Stomach (tissue), 9 donors: Measurements from ENCODE around the gene DNAI1. TPM values are rescaled to one million over a fixed set of nuclear protein-coding genes. Genes with fewer than 3 reads are reported as not detected.

Experiments
- DNase-seq, 2 donors: peaks; one replicate each; pipeline versions ENCODE4 v3.0.0 to v3.0.0-alpha.2; 2013 to 2019
- H3K27ac ChIP-seq, 5 donors: fragments of 200-600 bp in 4 of 5; sonication (generic) in 4 of 5; one replicate each; pipeline ENCODE4 v1.5.1; 2013 to 2019; ENCODE audit warnings: mild to moderate bottlenecking in 1 of 5, moderate library complexity in 1 of 5
- H3K27me3 ChIP-seq, 3 donors: fragments of 200-600 bp; sonication (generic); one replicate each; pipeline ENCODE4 v1.5.1; 2017 to 2019; ENCODE audit warnings: mixed run types in 1 of 3
- H3K36me3 ChIP-seq, 4 donors: fragments of 200-600 bp; sonication (generic); 1 replicate in 3 of 4; 2 replicates in 1 of 4; pipeline ENCODE4 v1.5.1; 2016 to 2019
- H3K4me1 ChIP-seq, 4 donors: fragments of 200-600 bp; sonication (generic); one replicate each; pipeline ENCODE4 v1.5.1; 2016 to 2019
- H3K4me3 ChIP-seq, 4 donors: fragments of 200-600 bp; sonication (generic) in 3 of 4; one replicate each; pipeline ENCODE4 v1.5.1; 2016 to 2019; ENCODE audit warnings: mild to moderate bottlenecking in 1 of 4
- H3K9me3 ChIP-seq, 4 donors: fragments of 200-600 bp; sonication (generic); one replicate each; pipeline ENCODE4 v1.5.1; 2016 to 2019
- EP300 ChIP-seq: sonication (generic); formaldehyde crosslinking; IDR thresholded peaks from one replicate; pipeline ENCODE4 v1.6.1; 2017; ENCODE audit warnings: antibody characterized with exemption
- POLR2A ChIP-seq, 4 donors: fragments of 450-650 bp; IDR thresholded peaks; one replicate each; pipeline ENCODE4 v1.6.1; 2016; ENCODE audit warnings: antibody characterized with exemption in 4 of 4, control low read depth in 2 of 4, mild to moderate bottlenecking in 1 of 4, moderate library complexity in 1 of 4
- POLR2AphosphoS5 ChIP-seq, 3 donors: sonication (generic); formaldehyde crosslinking; IDR thresholded peaks; one replicate each; pipeline ENCODE4 v1.6.1; 2016; ENCODE audit warnings: antibody characterized with exemption in 3 of 3
- WGBS, 5 donors: extraction: QIAGEN DNeasy Blood & Tissue Kit in 3 of 5; methylation state at CpG; one replicate each; pipeline versions ENCODE4 v1.1.5 to v1.1.7; 2013 to 2018; 5-methylcytosine and 5-hydroxymethylcytosine counted together
- intact Hi-C: fragments of 100-400 bp; cut with DNase I; formaldehyde crosslinking; loops from one replicate; pipeline ENCODE4 v1.15.1; 2023; ENCODE audit warnings: low total_unique reads
- polyA plus RNA-seq, 3 donors: library from polyadenylated mRNA; stranded (reverse); fragments of 200-250 nt; gene quantifications; one replicate each; pipeline ENCODE4 v1.2.3, GENCODE V29; 2013
- total RNA-seq, 5 donors: library from RNA; depleted of rRNA; stranded (reverse); fragments of >200 nt; gene quantifications; one replicate each; pipeline versions ENCODE4 v1.1.0 to v1.2.3, GENCODE V29; 2014 to 2016
- TF ChIP-seq, protein P1 (sequence below), 7 experiments: fragments of 450-650 bp in 4 of 7; fragments of 200-600 bp in 3 of 7; sonication (generic) in 3 of 7; IDR thresholded peaks; one replicate each; pipeline ENCODE4 v1.5.1; 2016 to 2019; ENCODE audit warnings: antibody characterized with exemption in 7 of 7, control low read depth in 2 of 7, mild to moderate bottlenecking in 1 of 7
- donor health status: healthy with polysubstance abuse.
- donor health status: Bipolar disorder and iron deficiency.
- donor health status: healthy.

Gene DNAI1
- total and polyA plus RNA-seq, 8 donors: 0.31 to 1.0 TPM; not detected in 6

DNA sequence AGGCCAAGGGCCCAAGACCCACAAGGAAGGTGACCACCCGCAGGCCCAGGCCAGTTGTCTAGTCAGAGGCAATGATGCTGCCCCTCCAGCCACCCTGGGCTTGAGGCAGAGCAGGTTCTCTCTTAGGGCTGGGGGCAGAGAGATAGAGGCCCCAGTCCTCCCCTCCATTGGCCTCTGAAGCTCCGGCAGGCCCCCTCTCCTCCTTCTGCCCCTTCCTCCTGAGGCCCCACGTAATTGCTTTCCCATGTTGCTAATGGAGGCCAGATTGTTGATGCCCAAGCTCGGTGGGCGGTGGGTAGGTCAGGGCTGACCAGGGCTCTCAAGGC, 90.8 kb downstream of the DNAI1 start:
- intact Hi-C loops: no loop called here
- Histone ChIP-seq H3K4me1 (peaks cover 0 to 8% (median 4%) of the 10 kb centered on the region in 4 donors), H3K27ac (no peak overlapping the region), H3K4me3 (no peak overlapping the region), H3K36me3 (no peaks in the 10 kb centered on the region), H3K9me3 (no peaks in the 10 kb centered on the region), H3K27me3 (peaks cover 0 to 27% (median 10%) of the 10 kb centered on the region in 3 donors)
- peak in 1 of 2 donors; percentile 5 for DNase-seq
- 85 to 94% (median 87%) methylated on average over 5 of the region's 5 CpGs for WGBS, 5 donors
- TF ChIP-seq EP300 (no peak), POLR2AphosphoS5 (IDR thresholded peaks at IDR 0.05) (no peak), POLR2A (IDR thresholded peaks at IDR 0.05) (no peak)
- TF ChIP-seq, protein P1, sequence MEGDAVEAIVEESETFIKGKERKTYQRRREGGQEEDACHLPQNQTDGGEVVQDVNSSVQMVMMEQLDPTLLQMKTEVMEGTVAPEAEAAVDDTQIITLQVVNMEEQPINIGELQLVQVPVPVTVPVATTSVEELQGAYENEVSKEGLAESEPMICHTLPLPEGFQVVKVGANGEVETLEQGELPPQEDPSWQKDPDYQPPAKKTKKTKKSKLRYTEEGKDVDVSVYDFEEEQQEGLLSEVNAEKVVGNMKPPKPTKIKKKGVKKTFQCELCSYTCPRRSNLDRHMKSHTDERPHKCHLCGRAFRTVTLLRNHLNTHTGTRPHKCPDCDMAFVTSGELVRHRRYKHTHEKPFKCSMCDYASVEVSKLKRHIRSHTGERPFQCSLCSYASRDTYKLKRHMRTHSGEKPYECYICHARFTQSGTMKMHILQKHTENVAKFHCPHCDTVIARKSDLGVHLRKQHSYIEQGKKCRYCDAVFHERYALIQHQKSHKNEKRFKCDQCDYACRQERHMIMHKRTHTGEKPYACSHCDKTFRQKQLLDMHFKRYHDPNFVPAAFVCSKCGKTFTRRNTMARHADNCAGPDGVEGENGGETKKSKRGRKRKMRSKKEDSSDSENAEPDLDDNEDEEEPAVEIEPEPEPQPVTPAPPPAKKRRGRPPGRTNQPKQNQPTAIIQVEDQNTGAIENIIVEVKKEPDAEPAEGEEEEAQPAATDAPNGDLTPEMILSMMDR (IDR thresholded peaks at IDR 0.05): no peak

DNA sequence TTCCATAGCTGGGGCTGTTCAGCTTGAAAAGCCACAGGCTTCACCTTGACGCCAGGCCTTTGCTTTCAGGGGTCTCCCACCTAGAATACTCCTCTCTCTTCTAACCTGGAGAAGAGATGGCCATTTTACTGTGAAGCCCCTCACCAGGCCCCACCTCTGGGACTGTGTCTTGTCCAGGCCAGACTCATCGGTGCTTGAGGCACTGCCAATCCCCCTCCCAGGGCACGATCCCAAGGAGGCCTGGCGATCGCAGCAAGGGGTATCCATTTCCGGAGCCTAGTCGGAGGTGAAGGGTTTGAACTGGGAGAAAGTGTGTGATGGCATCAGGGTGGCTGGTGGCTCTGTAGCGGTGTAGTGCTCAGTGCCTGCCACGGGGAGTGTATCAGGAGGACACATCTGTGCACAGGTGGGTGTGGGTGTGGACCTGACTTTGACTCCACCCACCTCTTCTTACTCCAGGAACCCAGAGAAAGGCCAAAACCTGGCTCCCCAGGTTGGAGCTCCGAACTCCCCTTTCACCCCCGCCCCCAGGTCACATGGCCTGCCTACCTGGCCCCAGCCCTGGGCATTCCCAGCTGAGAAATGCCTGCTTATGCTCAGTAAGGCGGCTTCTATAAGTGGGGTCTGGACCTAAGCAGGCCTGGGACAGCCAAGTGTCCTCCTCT, 91.5 kb downstream of the DNAI1 start:
- Histone ChIP-seq H3K9me3 (no peaks in the 10 kb centered on the region), H3K27ac (no peak overlapping the region), H3K27me3 (peaks cover 0 to 32% (median 10%) of the 10 kb centered on the region in 3 donors), H3K4me3 (no peak overlapping the region), H3K4me1 (peaks cover 0 to 8% (median 4%) of the 10 kb centered on the region in 4 donors), H3K36me3 (no peaks in the 10 kb centered on the region)
- 72 to 83% (median 81%) methylated on average over 6 to 12 of the region's 12 CpGs for WGBS, 5 donors
- peak in 1 of 2 donors; percentile 19 for DNase-seq
- intact Hi-C loops: loop anchor here (5.0 kb wide), 1 partner anchor 42 kb away; no protein-coding TSS in a partner anchor
- no peak for TF ChIP-seq EP300
- no peak for TF ChIP-seq POLR2A (IDR thresholded peaks at IDR 0.05)
- TF ChIP-seq, protein P1 (IDR thresholded peaks at IDR 0.05): no peak
- TF ChIP-seq POLR2AphosphoS5 (IDR thresholded peaks at IDR 0.05): no peak

DNA sequence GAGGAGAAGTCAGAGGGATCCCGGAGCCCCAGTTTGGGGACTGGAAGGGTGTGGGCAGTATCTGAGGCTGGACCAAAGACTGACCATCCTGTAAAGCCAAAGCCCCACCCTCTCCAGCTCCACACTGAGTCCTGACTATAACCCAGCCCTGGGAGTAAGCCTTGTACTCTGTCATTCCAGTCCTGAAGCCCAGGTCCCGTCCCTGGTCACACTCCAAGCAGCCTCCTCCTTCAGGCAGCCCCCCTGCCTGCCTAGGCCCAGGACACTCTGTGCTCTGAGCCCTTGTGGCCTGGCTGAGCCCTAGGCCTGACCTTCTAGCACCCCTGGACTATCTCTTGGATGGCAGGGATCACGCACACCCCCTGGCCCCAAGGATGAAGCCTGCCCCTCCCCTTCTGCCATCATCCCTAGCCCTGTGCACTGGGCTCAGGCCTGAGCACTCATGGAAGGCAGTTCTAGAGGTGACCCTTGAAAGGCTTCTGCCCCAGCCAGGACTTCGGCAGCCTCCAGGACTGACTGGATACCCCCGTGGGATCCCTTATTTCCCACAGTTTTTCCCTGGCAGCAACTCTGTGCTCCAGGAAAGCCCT, 92.2 kb downstream of the DNAI1 start:
- Histone ChIP-seq H3K27me3 (peaks cover 0 to 38% (median 10%) of the 10 kb centered on the region in 3 donors), H3K27ac (no peak overlapping the region), H3K4me3 (no peak overlapping the region), H3K9me3 (no peaks in the 10 kb centered on the region), H3K4me1 (peaks cover 0 to 8% (median 4%) of the 10 kb centered on the region in 4 donors), H3K36me3 (no peaks in the 10 kb centered on the region)
- DNase-seq: no peak
- TF ChIP-seq EP300 (no peak), POLR2AphosphoS5 (IDR thresholded peaks at IDR 0.05) (no peak), POLR2A (IDR thresholded peaks at IDR 0.05) (no peak)
- TF ChIP-seq, protein P1 (IDR thresholded peaks at IDR 0.05): no peak
- 75 to 91% (median 81%) methylated on average over 5 of the region's 5 CpGs for WGBS, 5 donors
- intact Hi-C loops: loop anchor here (5.0 kb wide), 1 partner anchor 42 kb away; no protein-coding TSS in a partner anchor

DNA sequence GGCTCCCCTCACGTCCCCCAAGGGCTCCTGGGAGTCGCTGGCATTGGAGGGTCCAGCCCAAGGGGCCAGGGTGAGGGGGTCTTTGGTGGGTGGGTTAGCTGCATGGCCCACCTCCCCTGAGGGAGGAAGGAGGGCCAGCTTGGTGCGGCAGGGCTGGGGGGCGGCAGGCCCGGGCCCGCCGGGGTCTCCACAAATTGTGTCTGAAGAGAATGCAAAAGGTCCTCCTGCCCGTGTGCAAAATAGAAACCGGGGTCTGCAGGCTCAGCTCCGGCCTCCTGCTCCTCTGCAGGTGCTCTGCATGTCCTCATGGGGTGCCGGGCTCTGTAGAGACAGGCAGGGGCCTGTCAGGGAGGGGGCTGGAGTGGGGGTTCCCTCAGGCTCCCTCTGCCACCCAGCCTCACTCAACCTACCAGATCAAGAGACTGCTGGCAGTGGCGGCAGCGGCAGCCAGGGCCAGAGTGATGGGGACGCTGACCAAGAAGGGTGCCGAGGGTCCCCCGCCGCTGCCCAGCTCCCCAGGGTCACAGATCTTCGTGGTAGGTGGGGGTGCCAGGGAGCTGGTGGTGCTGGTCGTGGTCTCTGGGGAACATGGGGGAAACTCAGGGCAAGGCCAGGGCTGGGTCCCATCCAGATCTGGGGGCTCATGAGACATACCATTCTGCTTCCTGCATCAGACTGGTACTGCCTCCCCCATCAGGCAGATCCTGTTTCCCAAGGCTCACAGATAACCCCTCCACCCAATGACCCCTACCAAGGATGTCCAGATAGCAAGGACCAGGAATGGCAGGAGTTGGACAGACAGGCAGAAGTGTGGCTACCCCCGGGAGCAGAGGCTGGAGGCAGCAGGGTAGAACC, 93.4 kb downstream of the DNAI1 start:
- Histone ChIP-seq H3K9me3 (no peaks in the 10 kb centered on the region), H3K36me3 (no peaks in the 10 kb centered on the region), H3K4me3 (no peak overlapping the region), H3K4me1 (peaks cover 0 to 8% (median 4%) of the 10 kb centered on the region in 4 donors), H3K27ac (no peak overlapping the region), H3K27me3 (peaks cover 0 to 38% (median 10%) of the 10 kb centered on the region in 3 donors)
- DNase-seq: no peak
- 79 to 87% (median 85%) methylated on average over 15 to 20 of the region's 20 CpGs for WGBS, 5 donors
- TF ChIP-seq POLR2AphosphoS5 (IDR thresholded peaks at IDR 0.05) (no peak), EP300 (no peak)
- intact Hi-C loops: loop anchor here (5.0 kb wide), 1 partner anchor 40 kb away; no protein-coding TSS in a partner anchor
